CD1c-positive myeloid dendritic cell (primary cell): ENCODE results near the gene DAP.
"Not testable (repeated sequence)": the region's sequence is repeated elsewhere in the genome, so short reads cannot be mapped to it uniquely, and the experiment has no call there.

Experiments used
- DNase-seq: peaks from one replicate; pipeline ENCODE4 v3.0.0-alpha.2; 2016; ENCODE audit errors: extremely low spot score

The DAP gene

GRCh38 chr5:10761185-10761932 lies at the start of gene DAP:
DAP (minus strand) TSS chr5:10761234; CDS start chr5:10761068, 166 bp downstream.
- DNase-seq: peak; percentile 93

DNA sequence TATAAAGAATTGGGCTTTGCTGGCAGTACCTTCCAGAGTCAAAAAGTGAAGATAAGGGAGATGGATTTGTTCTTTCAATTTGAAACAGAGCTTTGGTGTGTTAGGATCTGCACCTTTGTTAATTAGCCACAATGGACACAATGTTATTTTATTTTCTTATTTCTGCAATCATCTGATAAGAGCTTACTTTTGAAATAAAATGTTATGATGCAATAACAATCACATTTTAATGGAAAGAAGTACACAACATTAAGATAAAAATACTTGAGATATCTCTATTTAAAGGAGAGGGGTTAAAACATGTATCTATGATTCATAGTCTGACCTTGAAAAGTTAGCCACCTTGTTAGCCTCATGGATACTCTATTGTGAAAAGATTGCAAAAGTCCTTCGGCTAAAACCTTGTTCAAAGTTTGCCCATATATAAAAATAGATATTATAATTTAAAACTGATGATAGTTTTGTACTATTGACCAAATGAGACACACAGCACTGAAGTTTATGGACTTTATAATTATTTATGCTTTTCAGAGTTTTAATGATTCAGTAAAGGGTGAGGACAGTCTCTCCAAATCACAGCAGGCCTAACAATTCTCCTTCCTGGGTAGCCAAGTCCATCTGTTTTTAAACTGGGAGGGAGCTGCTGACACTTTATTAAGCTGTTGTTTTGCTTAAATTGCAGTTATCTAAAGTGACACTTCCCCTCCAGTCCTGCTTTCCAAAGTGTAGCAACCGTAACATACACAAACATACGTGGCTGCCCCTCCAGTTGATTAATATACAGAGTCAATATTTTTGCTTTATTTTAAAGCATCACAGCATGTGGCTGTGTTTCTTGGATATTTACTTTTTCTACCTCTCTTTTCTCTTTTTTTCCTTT lies 47.6 kb upstream of the DAP start:
- no peak for DNase-seq

- no peak for DNase-seq
These were observed 41.1 kb upstream of the DAP start for GRCh38 chr5:10801931-10802666.

DNA sequence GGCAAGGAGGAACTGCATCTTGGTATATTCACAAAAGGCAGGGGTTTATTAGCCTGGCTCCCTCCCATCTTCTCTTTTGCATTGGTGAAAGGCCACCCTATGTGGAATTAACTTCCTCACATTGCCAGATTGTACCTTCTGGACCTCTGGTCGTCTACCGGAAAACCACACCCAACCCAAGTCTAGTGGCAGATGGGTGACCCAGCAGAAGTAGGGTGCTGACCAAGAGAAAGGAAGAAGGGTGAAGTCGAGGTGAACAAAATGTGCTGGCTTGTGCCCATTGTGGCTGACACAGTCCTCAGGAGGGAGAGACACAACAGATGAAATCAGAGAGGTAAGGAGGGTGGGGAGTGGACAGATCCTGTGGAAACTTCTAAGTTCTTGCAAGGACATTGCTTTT lies 39.8 kb upstream of the DAP start:
- DNase-seq: no peak

- peak; percentile 55 for DNase-seq
These were observed 36.2 kb upstream of the DAP start for GRCh38 chr5:10797261-10797660.

GRCh38 chr5:10793785-10794184 lies 32.8 kb upstream of the DAP start:
- no peak for DNase-seq

DNA sequence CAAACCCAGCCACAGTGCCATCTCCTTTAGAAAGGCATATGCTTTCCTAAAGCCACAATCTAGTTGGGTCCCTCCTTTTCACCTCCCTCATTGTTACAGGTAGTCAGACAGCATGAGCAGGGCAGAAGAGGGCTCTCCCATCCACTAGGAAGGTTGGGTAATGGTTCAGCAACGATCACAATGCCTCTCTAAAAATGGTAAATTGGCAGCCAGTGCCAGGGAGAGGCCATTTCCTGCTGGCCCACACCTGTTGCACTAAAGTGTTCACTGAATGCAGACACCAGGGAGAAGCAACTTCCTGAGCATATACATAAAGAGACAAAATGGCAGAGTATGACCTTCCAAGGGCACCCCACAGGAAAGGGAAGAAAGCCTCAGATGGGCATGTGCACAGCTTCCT lies 31.3 kb upstream of the DAP start:
- DNase-seq: no peak

- DNase-seq: no peak
These were observed 28.7 kb upstream of the DAP start for GRCh38 chr5:10789726-10790125.

DNA sequence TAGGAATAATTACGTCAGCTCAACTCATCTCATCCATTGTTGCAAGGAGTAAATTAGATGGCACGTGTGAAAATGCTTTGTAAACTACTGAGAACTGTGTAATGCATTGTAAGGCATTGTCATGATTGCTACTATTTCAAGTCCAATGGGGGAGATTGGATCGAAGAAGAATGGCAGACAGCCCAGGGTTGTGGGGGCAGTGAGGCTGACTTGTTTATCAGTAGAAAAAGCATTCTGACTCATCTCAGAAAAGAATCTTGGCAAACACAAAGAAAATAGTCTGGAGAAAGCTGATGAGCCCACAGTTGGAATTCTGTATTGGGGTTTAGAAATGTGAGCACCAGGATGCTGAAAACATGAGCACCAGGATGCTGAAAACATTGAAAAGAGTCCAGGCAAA lies 28.0 kb upstream of the DAP start:
- DNase-seq: no peak

DNA sequence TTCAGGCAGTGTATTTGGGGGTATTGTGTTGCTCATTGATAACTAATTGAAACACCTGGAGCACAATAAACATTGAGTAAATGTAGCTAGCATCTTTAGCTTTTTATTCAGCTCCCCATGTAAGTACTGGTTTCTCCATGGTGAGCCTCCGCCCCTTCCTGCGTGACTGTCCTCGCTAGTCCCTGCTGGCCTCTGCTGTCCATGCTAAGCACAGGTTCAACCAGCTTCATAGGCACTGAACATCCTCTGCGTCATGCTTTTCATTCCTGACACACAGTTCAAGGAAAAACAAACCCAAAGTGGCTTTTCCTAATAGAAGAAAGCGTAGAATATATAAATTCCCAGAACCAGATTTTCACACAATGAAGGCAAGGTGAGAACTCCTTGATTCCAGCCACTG lies 27.3 kb upstream of the DAP start:
- DNase-seq: no peak

GRCh38 chr5:10786835-10787234 lies 25.8 kb upstream of the DAP start:
- DNase-seq: peak; percentile 26

- DNase-seq: not testable (repeated sequence)
These were observed 19.2 kb upstream of the DAP start for GRCh38 chr5:10780208-10780607.

GRCh38 chr5:10779592-10779991 lies 18.6 kb upstream of the DAP start:
- DNase-seq: no peak

DNA sequence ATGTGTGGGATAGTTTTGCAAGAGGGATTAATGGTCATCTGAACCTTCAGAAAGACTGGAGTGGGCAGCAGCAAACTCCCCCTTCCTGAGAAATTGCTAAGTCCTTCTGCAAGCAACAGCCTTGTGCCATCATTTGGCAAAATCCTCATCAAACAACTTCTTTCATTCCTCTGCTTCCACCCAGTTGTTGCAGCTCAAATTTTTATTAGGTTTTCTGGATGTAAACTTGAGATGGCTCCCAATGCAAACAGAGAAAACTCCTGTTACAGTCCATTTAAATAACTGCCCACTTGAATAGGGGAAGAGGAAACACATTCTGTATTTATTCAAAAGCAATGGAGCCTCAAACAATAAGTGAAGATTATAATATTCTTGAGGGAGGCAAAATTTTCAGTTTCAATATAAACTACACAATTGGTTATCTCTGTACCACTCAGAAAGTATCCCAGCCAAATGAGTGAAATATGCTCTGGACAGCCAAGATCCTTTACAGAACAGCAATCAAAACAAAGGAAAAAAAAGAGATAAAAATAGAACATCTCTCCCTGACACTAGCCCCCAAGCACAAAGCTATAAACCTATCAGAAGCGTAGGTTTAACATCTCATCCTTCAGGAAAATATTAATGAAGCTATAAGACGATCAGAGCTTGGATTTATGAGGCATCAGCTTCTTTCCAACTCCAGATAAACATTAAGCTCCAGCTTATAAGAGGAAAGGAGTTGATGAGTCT lies 17.3 kb upstream of the DAP start:
- DNase-seq: no peak

DNA sequence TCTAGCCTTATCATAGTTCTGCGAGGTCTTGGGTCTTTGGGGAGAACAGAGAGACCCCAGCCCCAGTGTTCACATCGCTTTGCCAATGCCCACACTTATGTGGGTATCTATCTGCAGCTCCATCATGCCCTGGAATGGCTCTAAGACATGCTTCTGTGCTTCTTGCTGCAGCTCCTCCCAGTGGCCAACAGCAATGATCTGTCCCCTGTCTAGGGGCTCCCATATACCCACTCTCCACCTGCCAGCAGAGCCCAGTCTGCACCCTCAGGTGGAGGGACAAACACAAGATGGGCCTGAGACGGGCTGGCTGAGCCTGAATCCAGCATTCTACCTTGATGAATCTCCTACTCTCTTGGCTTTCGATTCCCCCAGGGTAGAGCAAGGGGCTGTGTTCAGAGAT lies 14.6 kb upstream of the DAP start:
- DNase-seq: no peak

DNA sequence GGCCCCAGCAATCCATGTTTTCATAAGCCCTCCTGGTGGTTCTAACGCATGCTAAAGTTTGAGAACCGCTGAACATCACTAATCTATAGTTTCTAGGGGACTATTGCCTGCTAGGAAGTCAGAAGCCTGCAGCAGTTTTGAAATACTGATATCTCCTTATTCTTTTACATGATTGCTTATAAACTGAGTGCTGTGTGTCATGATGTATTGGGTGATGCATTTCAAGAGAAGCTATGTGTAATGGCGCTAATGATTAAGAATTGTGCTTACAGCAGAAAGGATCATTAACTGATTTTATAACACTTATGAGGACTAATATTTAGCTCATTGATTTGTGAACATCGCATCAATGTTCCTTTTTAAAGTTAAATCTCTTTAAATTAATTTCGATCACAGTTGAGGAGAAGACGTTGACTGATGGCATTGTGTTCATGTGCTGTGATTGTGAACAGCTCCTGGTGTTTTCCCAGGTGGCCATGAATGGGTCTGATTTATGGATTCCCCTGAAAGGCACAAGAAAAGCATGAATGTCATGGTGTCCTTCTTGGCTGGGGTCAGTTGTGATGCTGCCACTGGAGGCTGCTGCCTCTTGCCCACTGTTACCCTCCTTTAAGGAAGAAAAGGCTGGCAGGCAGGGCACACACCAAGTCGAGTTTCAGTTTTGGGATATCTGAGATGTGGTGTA lies 12.0 kb upstream of the DAP start:
- DNase-seq: no peak

GRCh38 chr5:10768328-10768899 lies 7.4 kb upstream of the DAP start:
- DNase-seq: peak; percentile 68

- DNase-seq: peak; percentile 7
These were observed 1.9 kb upstream of the DAP start for GRCh38 chr5:10762776-10763500.

- peak; percentile 90 for DNase-seq
These were observed 1.1 kb upstream of the DAP start for GRCh38 chr5:10761933-10762775.
